IMR-90 (cell line): ENCODE data around the gene ISX. TPM values are rescaled to one million over a fixed set of nuclear protein-coding genes. Genes with fewer than 3 reads are reported as not detected.

Source experiments
- ATAC-seq: fragments of 200-7000 bp; cut with Tn5 transposase; 2 replicates; pipeline ENCODE4 v1.9.1; 2020; ENCODE audit warnings: low read depth, mild to moderate bottlenecking, moderate library complexity
- BruUV-seq: library from RNA; stranded (reverse); fragments of 400-500 nt; replicated peaks from 2 replicates; lab custom pipeline; 2021; lab: Mats Ljungman, UMichigan
- CTCF ChIA-PET: fragments of 300-600 bp; formaldehyde crosslinking; extraction: SDS; loops from one replicate; lab custom pipeline; 2021; ENCODE audit warnings: antibody characterized with exemption; lab: Yijun Ruan, JAX
- POLR2A ChIA-PET: fragments of 300-600 bp; sonication (Branson Sonifier 250); formaldehyde crosslinking; loops from one replicate; lab custom pipeline; 2022; ENCODE audit warnings: antibody characterized with exemption; ENCODE audit not compliant: unreplicated experiment; lab: Charles Lee
- DNase-seq: peaks from one replicate; pipeline ENCODE4 v3.0.0; 2013
- H2AFZ ChIP-seq: replicated peaks from 2 replicates; pipeline ENCODE3; 2013; ENCODE audit warnings: low read length, mild to moderate bottlenecking; ENCODE audit not compliant: poor library complexity
- H2AK5ac ChIP-seq: 2 replicates; pipeline ENCODE4 v1.6.1; 2013; ENCODE audit warnings: low read depth, low read length, inconsistent platforms
- H2AK9ac ChIP-seq: replicated peaks from 2 replicates; pipeline ENCODE3; 2013; ENCODE audit warnings: mild to moderate bottlenecking, low read depth, low read length, moderate library complexity; ENCODE audit not compliant: poor library complexity
- H2BK120ac ChIP-seq: 2 replicates; pipeline ENCODE4 v1.6.1; 2013; ENCODE audit warnings: low read depth, low read length, inconsistent platforms
- H2BK15ac ChIP-seq: 3 replicates; pipeline ENCODE4 v1.6.1; 2013; ENCODE audit warnings: low read depth, low read length, inconsistent platforms
- H2BK20ac ChIP-seq: 2 replicates; pipeline ENCODE4 v1.6.1; 2013; ENCODE audit warnings: low read depth, mild to moderate bottlenecking, inconsistent platforms, low read length, moderate library complexity
- H2BK5ac ChIP-seq: 2 replicates; pipeline ENCODE4 v1.6.1; 2013; ENCODE audit warnings: mild to moderate bottlenecking, low read depth, low read length, inconsistent platforms; ENCODE audit not compliant: poor library complexity, severe bottlenecking
- H3K14ac ChIP-seq: replicated peaks from 2 replicates; pipeline ENCODE4 v1.6.1; 2013; ENCODE audit warnings: low read depth, low read length, inconsistent platforms
- H3K18ac ChIP-seq: 2 replicates; pipeline ENCODE4 v1.6.1; 2013; ENCODE audit warnings: low read depth, low read length, control low read depth
- H3K23ac ChIP-seq: 2 replicates; pipeline ENCODE4 v1.6.1; 2013; ENCODE audit warnings: low read depth, low read length, inconsistent platforms
- H3K27ac ChIP-seq: 2 replicates; pipeline ENCODE4 v1.5.1; 2013; ENCODE audit warnings: mild to moderate bottlenecking, control low read depth, low read length; ENCODE audit not compliant: insufficient read depth
- H3K27me3 ChIP-seq: 2 replicates; pipeline ENCODE4 v1.6.1; 2013; ENCODE audit warnings: low read length; ENCODE audit not compliant: control insufficient read depth, insufficient read depth
- H3K36me3 ChIP-seq: 2 replicates; pipeline ENCODE4 v1.6.1; 2013; ENCODE audit warnings: low read length, mixed read lengths; ENCODE audit not compliant: control insufficient read depth, insufficient read depth
- H3K4ac ChIP-seq: 2 replicates; pipeline ENCODE4 v1.6.1; 2013; ENCODE audit warnings: low read depth, low read length, inconsistent platforms
- H3K4me1 ChIP-seq: 2 replicates; pipeline ENCODE4 v1.6.1; 2013; ENCODE audit warnings: low read length, mixed read lengths; ENCODE audit not compliant: control insufficient read depth, insufficient read depth
- H3K4me2 ChIP-seq: 2 replicates; pipeline ENCODE4 v1.6.1; 2013; ENCODE audit warnings: low read depth, mild to moderate bottlenecking, control low read depth, low read length, moderate library complexity
- H3K4me3 ChIP-seq: 2 replicates; pipeline ENCODE4 v1.5.1; 2013; ENCODE audit warnings: low read depth, mild to moderate bottlenecking, control low read depth, low read length, moderate library complexity; ENCODE audit not compliant: insufficient read depth
- H3K56ac ChIP-seq: 2 replicates; pipeline ENCODE4 v1.6.1; 2013; ENCODE audit warnings: low read length, inconsistent platforms; ENCODE audit not compliant: insufficient read depth; ENCODE audit errors: extremely low read depth
- H3K79me1 ChIP-seq, 2 experiments: 2 replicates each; pipeline ENCODE4 v1.6.1; 2013; ENCODE audit warnings: low read length in 2 of 2, inconsistent platforms in 1 of 2, low read depth in 1 of 2
- H3K9ac ChIP-seq: 2 replicates; pipeline ENCODE4 v1.6.1; 2013; ENCODE audit warnings: low read depth, low read length, control low read depth
- H3K9me1 ChIP-seq: 2 replicates; pipeline ENCODE4 v1.6.1; 2013; ENCODE audit warnings: low read length, inconsistent platforms; ENCODE audit not compliant: insufficient read depth
- H3K9me3 ChIP-seq: 2 replicates; pipeline ENCODE4 v1.6.1; 2013; ENCODE audit warnings: low read length; ENCODE audit not compliant: control insufficient read depth, insufficient read depth
- H4K20me1 ChIP-seq: 2 replicates; pipeline ENCODE4 v1.6.1; 2013; ENCODE audit warnings: low read length, inconsistent platforms; ENCODE audit not compliant: insufficient read depth
- H4K5ac ChIP-seq: 2 replicates; pipeline ENCODE4 v1.6.1; 2013; ENCODE audit warnings: mild to moderate bottlenecking, low read depth, low read length, control low read depth
- H4K8ac ChIP-seq, 2 experiments: 2 replicates each; pipeline ENCODE4 v1.6.1; 2013; ENCODE audit warnings: low read depth in 2 of 2, low read length in 2 of 2, control low read depth in 1 of 2, inconsistent platforms in 1 of 2
- H4K91ac ChIP-seq: 2 replicates; pipeline ENCODE4 v1.6.1; 2013; ENCODE audit warnings: low read depth, low read length, inconsistent platforms; ENCODE audit not compliant: insufficient read depth
- BHLHE40 ChIP-seq: fragments of 150-350 bp; IDR thresholded peaks from 2 replicates; pipeline ENCODE4 v1.6.1; 2016; ENCODE audit warnings: mild to moderate bottlenecking, low read depth, low read length
- CEBPB ChIP-seq: IDR thresholded peaks from 2 replicates; pipeline ENCODE4 v1.6.1; 2012; ENCODE audit warnings: low read depth, low read length, improper control_type of control experiment
- CHD1 ChIP-seq: IDR thresholded peaks from 2 replicates; pipeline ENCODE4 v1.6.1; 2012; ENCODE audit warnings: low read depth, low read length, improper control_type of control experiment
- CTCF ChIP-seq: conservative IDR thresholded peaks from 2 replicates; pipeline ENCODE4 v1.5.1; 2012; ENCODE audit warnings: mild to moderate bottlenecking, low read depth, low read length, improper control_type of control experiment
- ELK1 ChIP-seq: fragments of 150-350 bp; IDR thresholded peaks from 2 replicates; pipeline ENCODE4 v1.6.1; 2016; ENCODE audit warnings: low read depth, mild to moderate bottlenecking, low read length, moderate library complexity, borderline replicate concordance
- FOS ChIP-seq: fragments of 150-350 bp; IDR thresholded peaks from 2 replicates; pipeline ENCODE4 v1.6.1; 2016; ENCODE audit warnings: low read depth, low read length
- MAFK ChIP-seq: IDR thresholded peaks from 2 replicates; pipeline ENCODE4 v1.6.1; 2012; ENCODE audit warnings: low read depth, low read length, improper control_type of control experiment
- MAZ ChIP-seq: IDR thresholded peaks from 2 replicates; pipeline ENCODE4 v1.6.1; 2012; ENCODE audit warnings: low read depth, mild to moderate bottlenecking, low read length, improper control_type of control experiment, moderate library complexity, borderline replicate concordance
- MXI1 ChIP-seq: IDR thresholded peaks from 2 replicates; pipeline ENCODE4 v1.6.1; 2012; ENCODE audit warnings: low read depth, mild to moderate bottlenecking, low read length, moderate library complexity, borderline replicate concordance
- NFE2L2 ChIP-seq: fragments of 150-350 bp; IDR thresholded peaks from 2 replicates; pipeline ENCODE4 v1.6.1; 2016; ENCODE audit warnings: low read depth, mild to moderate bottlenecking, low read length
- POLR2A ChIP-seq: IDR thresholded peaks from 2 replicates; pipeline ENCODE4 v1.6.1; 2012; ENCODE audit warnings: mild to moderate bottlenecking, low read depth, low read length
- RAD21 ChIP-seq: IDR thresholded peaks from 2 replicates; pipeline ENCODE4 v1.6.1; 2012; ENCODE audit warnings: low read length, improper control_type of control experiment
- RCOR1 ChIP-seq: IDR thresholded peaks from 2 replicates; pipeline ENCODE4 v1.6.1; 2012; ENCODE audit warnings: mild to moderate bottlenecking, low read length, improper control_type of control experiment; ENCODE audit not compliant: insufficient replicate concordance
- RFX5 ChIP-seq: IDR thresholded peaks from 2 replicates; pipeline ENCODE4 v1.8.0; 2012; ENCODE audit warnings: low read depth, mild to moderate bottlenecking, low read length, moderate library complexity
- SMC3 ChIP-seq: fragments of 150-350 bp; IDR thresholded peaks from 2 replicates; pipeline ENCODE4 v1.6.1; 2016; ENCODE audit warnings: low read depth, mild to moderate bottlenecking, antibody characterized with exemption, low read length, moderate library complexity
- USF2 ChIP-seq: fragments of 150-350 bp; IDR thresholded peaks from 2 replicates; pipeline ENCODE4 v1.6.1; 2017; ENCODE audit warnings: mild to moderate bottlenecking, antibody characterized with exemption, low read length, low read depth
- WGBS, 2 experiments: methylation state at CpG; one replicate each; pipeline versions ENCODE4 v1.1.5 to v1.1.7; 2013; ENCODE audit warnings: missing lambda C conversion rate in 2 of 2; ENCODE audit not compliant: insufficient read length in 1 of 2; ENCODE audit errors: extremely low coverage in 2 of 2; 5-methylcytosine and 5-hydroxymethylcytosine counted together
- dilution Hi-C: fragments of 300-500 bp; cut with HindIII; formaldehyde crosslinking; loops from one replicate; pipeline ENCODE4 v1.14.3; 2018; ENCODE audit warnings: low sequenced_read_pairs; ENCODE audit not compliant: unreplicated experiment
- in situ Hi-C: fragments of 300-500 bp; cut with MboI; formaldehyde crosslinking; loops from 3 replicates; pipeline ENCODE4 v1.14.3; 2019; ENCODE audit warnings: low sequenced_read_pairs, inconsistent platforms, mixed read lengths
- intact Hi-C: fragments of 100-400 bp; cut with micrococcal nuclease; formaldehyde crosslinking; loops from 2 replicates; pipeline ENCODE4 v1.10.0; 2022
- polyA plus RNA-seq, 3 experiments: library from polyadenylated mRNA; depleted of rRNA; stranded (reverse); fragments of >200 nt; gene quantifications; 2 replicates each; pipeline ENCODE4 v1.2.3, GENCODE V29; 2012; ENCODE audit warnings: low replicate concordance in 1 of 3
- total RNA-seq: library from RNA; depleted of rRNA; stranded (reverse); fragments of >200 nt; gene quantifications from 2 replicates; pipeline ENCODE4 v1.2.3, GENCODE V29; 2012

ISX gene
- total and polyA plus RNA-seq, 2 of the 4 experiments (the other 2 are of a cell fraction): not detected

- no peak overlapping the region for H2AK9ac ChIP-seq
- H4K5ac ChIP-seq: no peak overlapping the region
- intact Hi-C loops: no loop called here
- no peaks in the 10 kb centered on the region for H3K79me1 ChIP-seq
- WGBS, 2 experiments: no CpG with 5 or more reads among the region's 2 CpGs
- DNase-seq (no peak), ATAC-seq (no peak)
- no peaks in the 10 kb centered on the region for H4K20me1 ChIP-seq
- no peaks in the 10 kb centered on the region for H3K27me3 ChIP-seq
- H3K9ac ChIP-seq: no peak overlapping the region
- no peak overlapping the region for H4K91ac ChIP-seq
- no peak overlapping the region for H3K23ac ChIP-seq
- no peak overlapping the region for H3K4ac ChIP-seq
- no peak overlapping the region for H3K4me3 ChIP-seq
- no peak overlapping the region for H3K4me2 ChIP-seq
- no peak overlapping the region for H2AFZ ChIP-seq
- no peak overlapping the region for H2BK120ac ChIP-seq
- H3K36me3 ChIP-seq: no peaks in the 10 kb centered on the region
- H3K27ac ChIP-seq: no peak overlapping the region
- no peaks in the 10 kb centered on the region for H3K9me1 ChIP-seq
- no peak overlapping the region for H4K8ac ChIP-seq
- POLR2A ChIA-PET: no interaction called here
- no peak overlapping the region for H2BK20ac ChIP-seq
- H3K9me3 ChIP-seq: no peaks in the 10 kb centered on the region
- in situ Hi-C loops: no loop called here
- no TSS peak for BruUV-seq
- no peaks in the 10 kb centered on the region for H3K4me1 ChIP-seq
- no peak overlapping the region for H3K18ac ChIP-seq
- no peak overlapping the region for H2AK5ac ChIP-seq
- CTCF ChIA-PET: no interaction called here
- H3K14ac ChIP-seq: no peak overlapping the region
- no peak overlapping the region for H3K56ac ChIP-seq
- no peak overlapping the region for H2BK5ac ChIP-seq
- H2BK15ac ChIP-seq: no peak overlapping the region
- dilution Hi-C loops: no loop called here
- TF ChIP-seq CEBPB (no peak), NFE2L2 (no peak), MAZ (no peak), RFX5 (no peak), MXI1 (no peak), MAFK (no peak), RCOR1 (no peak), CTCF (no peak), FOS (no peak), POLR2A (no peak), USF2 (no peak), CHD1 (no peak), RAD21 (no peak), BHLHE40 (no peak), SMC3 (no peak), ELK1 (no peak)
Measured at GRCh38 chr22:35132568-35132967, 66.6 kb downstream of the ISX start.
